GM21717 (cell line): ENCODE measurements around the gene EDC3.
A peak's percentile ranks its signal among the peaks of the same experiment; 100 is the strongest.
"Not testable (repeated sequence)": the region's sequence is repeated elsewhere in the genome, so short reads cannot be mapped to it uniquely, and the experiment has no call there.

Source experiments
- ATAC-seq: cut with Tn5 transposase; IDR thresholded peaks from one replicate; pipeline ENCODE4 v1.9.1; 2021; ENCODE audit warnings: mild to moderate bottlenecking, moderate library complexity; ENCODE audit not compliant: unreplicated experiment

The EDC3 gene

DNA sequence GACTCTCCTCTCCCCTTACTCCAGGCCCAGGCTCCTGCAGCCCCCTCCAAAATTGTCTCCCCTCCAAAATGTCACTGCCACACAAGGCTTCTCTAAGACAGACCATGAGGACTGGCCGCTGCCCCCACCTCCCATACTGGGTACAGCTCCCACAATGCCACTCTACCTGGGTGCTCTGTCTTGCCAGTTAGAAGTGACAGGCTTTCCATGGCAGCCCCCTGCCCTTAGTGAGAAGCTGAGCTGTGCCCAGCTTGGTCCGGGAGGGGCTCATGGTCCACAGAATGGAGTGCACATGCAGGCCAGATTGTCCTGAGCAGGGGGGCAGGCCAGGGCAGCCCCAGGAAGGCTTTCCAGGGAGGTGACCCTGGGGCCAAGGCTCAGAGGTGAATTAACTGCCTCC lies 83.1 kb downstream of the EDC3 start:
- ATAC-seq: no peak

DNA sequence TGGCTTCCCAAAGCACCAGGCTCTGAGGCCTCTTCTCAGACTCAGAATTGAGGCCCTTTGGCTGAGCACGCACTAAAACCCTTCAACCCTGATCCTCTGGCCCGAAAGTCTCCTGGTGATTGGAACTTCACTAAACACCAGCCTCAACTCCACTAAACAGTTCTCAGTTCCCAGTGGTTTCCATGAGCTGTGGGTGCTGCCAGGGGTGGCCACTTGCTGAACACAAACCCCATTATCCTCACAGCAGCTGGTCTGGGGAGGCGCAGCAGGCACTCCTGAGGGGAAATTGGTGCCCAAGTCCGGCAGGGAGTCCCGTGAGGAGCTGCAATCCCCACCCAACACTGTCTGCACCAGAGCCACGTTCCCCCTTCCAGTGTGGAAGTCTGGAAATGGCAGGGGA lies 84.0 kb downstream of the EDC3 start:
- ATAC-seq: no peak

DNA sequence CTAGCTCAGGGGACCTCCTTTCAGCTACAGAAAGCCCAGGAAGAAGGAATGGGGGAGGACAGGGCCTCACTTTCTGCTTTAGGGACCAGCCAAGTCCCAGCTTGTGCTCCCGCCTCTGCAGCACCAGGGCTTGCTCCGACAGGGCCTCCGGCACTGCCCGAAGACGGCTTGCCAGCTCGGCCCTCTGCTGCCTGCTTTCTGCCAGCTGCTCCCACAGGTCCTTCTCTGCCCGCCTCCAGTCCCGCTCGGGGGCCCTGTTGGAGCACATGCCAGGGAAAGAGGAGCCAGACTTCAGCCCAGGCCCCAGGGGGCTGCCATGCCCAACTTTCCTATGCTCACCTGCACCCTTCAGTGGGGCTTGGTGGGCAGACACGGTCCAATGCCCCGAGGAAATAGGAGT lies 84.5 kb downstream of the EDC3 start:
- no peak for ATAC-seq

DNA sequence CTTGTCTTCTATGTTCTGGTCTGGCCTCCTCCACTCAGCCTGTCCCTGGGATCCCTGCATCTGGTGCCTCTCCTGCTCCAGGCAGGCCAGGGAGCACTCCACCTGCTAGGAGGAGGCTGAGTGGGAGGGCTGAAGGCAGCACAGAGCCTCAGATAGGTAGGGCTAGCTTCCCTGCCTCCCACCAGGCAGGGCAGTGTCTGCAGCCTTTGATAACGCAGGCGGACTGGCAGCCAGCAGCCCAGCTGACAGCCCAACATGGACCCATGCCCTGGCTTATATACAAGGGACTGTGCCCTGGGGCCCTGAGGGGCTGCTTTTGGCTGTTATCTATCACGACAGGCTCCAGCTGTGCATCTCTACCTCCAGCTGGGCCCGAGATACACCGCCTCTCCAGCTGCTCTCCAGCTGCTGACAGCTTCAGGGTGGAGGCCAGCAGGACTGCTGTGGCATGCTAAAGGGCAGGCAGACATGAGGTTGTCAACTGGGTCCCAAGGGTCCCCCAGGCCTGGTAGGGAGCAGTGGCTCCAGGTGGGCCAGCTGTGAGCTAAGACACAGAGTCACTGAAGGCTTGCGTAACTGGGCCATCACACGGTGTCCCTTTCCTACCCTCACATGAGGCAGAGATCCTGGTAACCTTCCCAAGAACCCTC lies 85.4 kb downstream of the EDC3 start:
- no peak for ATAC-seq

DNA sequence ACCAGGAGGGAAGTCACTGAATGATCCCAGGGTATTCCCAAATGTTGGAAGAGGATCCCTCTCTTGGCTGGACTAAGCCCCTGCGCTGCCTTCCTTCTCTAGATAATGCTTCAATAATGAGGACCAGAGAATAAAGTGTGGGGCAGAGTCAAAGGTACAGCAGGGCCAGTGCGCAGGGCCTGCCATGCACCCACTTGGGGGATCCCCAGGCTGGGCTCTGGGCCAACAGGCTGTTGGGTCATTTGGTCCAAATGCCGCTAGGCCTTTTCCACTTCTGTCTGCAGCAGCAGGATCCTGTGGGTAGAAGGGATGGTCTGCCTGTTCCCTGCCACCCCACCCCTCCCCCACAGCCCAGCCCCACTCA lies 85.9 kb downstream of the EDC3 start:
- no peak for ATAC-seq

DNA sequence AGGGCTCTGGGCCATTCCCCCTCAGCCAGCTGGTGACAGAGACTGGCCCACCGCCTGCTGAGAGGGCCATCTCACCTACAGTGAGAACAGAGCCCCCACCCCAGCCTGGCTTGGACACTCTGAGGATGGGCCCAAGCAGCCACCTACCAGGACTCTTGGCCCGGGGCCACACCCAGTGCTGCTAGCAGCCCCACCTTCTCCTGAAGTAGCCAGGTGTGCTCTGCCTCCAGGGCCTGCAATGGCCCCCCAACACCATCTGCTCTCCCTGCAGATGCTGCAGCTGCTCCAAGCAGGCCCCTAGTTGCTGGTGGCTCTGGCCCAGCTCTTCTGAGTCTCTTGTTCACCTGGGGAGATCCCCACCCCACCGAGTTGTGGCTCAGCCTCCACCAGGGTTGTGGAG lies 87.0 kb downstream of the EDC3 start:
- no peak for ATAC-seq

DNA sequence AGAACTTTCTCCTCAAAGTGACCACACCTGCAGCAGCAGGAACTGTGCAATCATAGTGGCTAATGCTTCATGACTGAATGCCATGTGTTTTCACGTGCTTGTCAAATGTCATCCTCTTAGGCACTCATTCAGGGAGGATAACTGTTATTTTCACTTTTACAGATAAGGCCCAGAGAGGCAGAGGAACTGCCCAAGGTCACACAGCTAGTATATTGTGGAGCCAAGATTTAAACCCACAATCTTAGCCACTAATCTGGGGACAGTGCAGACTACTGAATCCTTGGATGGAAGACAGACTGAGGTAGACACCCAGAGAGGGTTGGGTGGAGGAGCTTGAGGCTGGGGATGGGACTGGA lies 90.1 kb downstream of the EDC3 start:
- no peak for ATAC-seq

DNA sequence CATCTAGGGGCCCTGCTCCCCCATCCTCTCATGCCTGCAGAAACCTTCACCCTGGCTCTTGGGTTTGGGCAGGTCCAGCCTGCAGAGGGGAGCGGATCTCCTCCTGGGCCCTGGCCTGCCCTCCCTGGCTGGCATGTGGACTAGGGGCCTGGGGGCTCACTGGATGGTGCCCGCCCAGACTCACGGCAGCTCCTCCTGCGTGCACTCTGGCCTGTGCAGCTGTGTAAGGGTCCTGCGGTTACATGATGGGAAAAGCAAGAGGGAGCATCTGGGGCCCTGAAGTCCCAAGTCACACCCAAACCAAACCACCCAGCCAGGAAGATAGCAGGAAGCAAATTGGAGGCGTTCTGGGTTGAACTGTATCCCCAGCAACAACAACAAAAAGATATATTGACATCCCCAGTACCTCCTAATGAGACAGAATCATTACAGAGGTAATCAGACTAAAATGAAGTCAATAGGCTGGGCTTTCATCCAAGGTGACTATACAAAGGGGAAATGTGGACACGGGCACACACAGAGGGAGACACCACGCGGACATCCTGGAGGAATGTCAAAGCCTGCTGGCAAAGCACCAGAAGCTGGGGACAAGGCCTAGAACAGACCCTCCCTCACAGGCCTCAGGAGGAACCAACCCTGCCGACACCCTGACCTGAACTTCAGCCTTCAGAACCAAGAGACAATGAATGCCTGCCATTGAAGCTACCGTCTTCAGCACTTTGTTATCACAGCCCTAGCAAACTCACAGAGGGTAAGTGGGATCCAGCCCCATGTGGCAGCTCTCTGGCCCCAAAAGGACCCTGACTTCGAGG lies 90.6 kb downstream of the EDC3 start:
- no peak for ATAC-seq

DNA sequence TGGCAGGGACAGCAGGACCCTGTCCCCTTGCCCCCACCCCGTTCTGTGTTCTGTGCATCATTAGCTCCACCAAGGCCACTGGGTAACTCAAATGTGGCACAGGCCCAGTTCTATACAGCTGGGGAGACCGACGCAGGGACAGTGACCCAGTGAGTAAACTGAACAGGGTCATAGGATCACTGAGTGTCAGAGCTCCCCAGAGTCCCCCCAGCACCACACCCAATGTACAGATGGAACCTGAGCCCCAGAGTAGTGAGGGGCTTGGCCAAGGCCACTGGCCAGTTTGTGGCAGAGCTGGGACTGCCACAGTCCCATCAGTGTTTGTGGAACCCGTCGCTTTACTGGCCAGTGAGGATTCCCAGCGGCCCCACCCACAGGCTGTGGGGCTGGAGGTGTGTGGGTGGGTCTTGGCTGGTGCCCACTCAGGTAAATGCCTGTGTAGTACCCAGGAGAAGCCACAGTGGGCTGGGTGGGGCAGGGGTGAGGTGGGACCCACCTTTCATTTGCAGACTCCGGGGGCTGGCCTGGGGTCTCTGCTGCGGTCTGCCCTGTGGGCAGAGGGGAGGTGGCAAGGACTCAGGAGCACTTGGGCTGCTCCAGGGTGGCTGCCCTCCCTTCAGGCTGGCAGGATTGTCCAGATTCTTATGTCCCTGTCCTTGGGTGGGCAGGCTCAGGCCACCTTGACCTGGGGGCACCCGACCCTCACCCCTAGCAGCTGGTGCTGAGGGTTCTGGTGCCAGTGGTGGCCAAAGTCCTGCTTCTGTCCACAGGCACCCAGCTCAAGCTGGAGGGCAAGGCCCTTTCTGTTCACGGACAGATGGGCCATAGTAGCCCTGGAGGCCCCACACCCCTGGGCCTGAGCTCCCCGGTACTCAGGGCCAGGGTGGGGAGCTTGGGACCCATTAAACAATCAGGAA lies 91.8 kb downstream of the EDC3 start:
- ATAC-seq: no peak

DNA sequence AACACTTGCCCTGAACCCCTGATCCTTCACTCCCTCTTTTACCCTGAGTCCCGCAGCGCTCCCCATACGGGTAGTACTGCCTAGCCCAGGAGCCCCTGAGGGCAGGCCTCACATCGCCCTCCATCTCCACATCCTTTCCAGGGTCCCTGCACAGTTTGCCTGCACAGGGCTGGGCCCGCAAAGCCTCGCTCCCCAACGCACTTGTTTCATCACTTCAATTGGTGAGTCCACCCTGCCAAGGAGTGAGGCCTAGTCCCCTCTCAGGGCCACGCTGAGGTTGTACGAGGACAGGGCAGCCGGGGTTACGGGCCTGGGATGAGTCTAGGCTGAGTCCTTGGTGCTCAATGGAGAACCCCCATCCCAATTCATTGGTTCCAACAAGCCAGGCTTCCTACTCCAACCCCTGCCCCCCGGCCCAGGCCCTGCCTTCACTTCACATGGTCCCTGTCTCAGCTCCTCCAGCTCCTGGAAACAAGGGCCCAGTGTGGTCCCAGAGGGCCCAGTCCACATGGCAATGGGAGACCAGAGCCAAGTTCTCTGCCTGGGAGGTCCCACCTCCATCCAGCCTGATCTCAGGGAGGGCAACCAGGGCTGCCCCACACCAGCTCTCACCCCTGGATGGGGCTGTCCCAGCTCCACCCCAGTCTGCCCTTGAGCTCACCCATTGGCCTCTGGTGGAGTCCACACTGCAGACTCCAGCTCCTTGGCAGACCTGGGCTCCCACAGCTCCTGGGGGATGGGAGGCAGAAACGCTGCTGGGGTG lies 92.6 kb downstream of the EDC3 start:
- ATAC-seq: no peak

DNA sequence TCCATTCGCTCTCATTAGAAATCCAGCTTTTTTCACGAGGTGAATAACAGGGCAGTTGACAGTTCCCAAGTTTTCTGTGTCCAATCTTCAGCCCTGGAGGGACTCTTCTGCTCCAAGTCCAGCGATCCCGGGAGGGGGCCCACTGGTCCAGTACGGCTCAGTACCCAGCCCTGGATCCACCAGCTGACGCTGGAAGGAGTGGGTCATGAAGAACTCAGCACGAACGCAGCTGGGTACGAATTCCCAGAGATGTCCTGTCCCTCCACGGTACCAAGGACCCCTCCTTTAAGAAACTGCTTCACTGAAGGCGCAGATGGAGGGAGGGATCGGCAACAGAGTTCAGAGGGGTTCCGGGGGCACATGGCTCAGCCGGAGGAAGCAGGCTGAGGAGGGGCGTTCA lies 96.7 kb downstream of the EDC3 start:
- no peak for ATAC-seq

DNA sequence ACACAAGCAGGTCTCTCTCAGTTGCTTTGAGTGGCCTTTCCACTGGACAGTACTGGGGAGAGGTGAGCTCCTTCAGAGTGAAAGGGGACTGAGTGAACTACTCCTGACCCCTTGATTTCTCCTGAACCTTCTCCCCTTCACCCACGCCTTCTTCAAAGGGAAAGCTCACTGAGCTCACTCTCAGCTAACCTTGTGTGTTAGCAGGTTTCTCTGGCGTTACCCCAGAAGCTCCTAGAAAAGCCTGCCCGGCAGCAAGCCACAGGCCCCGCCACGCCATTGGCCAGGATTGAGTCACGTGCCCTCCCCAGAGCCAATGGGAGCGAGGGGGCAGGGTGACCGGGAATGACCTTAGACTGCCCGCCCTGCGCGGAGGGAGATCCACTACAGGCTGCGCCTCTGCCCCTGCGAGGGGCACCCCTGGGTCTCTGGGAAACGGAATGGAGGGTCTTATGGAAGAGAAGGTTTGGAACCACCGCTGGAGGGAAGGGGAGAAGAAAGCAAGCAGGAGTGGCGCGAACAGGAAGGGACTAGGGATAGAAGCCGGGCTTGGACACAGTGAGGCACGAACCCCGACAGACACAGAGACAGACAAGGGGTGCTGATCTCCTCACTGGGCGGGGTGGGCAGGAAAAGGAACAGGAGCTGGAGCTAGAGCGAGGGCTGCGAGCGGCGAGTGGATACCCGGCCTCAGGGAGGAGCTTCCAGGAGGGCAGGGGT lies 97.5 kb downstream of the EDC3 start:
- ATAC-seq: peak; percentile 78

DNA sequence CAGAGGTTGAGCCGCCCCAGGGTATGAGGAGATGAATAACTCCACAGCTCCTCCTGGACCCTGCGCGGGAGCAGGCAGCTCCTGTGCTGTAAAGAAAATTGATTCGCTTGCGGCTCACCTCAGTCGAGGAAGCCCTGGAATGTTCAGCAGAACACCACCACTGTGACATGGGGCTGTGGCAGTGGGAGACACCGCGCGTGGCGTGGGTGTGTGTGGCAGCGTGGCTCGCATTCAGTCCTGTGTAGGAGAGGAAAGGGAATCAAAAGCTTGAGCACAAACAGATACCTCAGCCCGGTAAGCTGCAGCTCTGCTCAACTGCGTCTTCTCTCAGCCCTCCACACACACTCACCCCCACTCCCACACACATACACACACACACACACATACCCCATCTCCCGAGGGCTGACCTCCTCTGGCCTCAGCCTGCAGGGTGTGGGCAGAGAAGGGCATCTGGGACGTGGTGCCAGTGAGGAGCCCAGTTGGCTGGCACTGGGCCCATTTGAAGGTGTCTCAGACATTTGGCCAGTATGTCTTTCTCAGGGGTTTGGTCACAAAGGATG lies 98.6 kb downstream of the EDC3 start:
- not testable (repeated sequence) for ATAC-seq

DNA sequence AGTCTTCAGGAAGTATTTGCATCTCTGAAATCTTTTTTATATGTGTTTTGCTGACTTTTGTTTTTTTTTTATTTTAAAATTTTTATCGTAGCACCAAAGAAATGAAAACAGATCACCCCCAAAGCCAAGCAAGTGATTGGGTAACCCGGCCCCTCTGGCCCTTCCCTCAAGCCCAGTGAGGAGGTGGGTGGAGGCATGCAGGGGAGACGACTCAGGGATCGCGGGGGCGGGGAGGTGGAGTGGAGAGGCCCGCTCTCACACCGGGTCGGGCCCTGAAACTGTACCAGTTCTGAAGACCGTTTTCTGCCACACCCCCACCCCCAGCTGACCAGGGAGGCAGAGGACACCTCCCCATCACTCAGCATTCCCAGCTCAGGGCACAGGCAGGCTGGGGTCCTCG lies 99.1 kb downstream of the EDC3 start:
- ATAC-seq: not testable (repeated sequence)

DNA sequence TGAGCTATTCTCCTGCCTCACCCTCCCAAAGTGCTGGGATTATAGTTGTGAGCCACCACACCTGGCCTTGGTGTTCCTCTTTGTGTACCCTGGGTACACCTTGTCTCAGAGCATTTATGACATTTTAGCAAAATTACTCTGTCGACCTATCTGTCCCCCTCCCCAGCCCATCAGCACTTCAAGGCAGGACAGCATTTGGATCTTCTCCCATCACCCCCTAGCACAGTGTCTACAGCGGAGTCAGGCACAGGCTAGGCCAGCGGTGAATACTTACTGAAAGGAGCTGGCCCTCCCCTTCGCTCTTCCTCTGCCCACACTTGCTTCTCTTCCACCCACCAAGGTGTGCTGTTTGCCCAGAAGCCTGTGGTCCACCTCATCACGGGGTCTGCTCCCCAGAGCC lies 100.6 kb downstream of the EDC3 start:
- no peak for ATAC-seq

DNA sequence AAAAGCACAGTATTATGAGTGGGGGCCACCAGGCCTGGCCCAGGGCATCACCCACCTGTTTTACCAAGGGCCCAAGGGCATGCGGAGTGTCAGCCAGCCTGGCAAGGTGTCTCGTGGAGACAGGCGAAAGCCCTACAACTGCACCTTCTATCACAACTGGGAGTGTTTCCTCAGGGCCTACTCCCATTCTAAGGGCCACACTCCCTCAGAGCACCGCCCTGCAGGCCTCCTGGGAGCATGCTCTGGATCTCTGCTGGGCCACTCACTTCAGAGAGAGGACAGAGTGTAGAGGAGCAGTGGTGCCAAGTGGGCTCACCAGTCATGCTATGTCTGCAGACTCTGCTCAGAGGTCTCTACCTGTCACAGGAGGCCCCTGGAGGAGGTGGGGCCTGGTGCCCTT lies 101.4 kb downstream of the EDC3 start:
- no peak for ATAC-seq

DNA sequence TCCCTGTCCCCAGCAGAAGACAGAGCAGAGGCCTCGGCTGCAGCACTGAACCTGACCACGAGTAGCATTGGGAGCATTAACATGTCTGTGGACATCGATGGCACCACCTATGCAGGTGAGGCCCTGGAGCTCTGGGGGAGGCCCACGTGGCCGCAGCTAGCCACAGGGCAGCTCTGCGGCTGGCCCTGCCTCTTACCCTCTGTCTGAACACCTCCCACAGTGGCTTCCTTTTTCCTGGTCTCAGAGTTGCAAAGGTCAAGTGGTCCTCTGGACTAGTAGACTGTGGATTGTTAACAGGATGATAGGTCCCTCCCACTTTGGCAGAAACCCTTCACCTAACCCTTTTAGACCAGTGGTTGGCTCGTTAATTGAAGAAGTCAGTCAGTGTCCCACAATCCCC lies 102.7 kb downstream of the EDC3 start:
- no peak for ATAC-seq

DNA sequence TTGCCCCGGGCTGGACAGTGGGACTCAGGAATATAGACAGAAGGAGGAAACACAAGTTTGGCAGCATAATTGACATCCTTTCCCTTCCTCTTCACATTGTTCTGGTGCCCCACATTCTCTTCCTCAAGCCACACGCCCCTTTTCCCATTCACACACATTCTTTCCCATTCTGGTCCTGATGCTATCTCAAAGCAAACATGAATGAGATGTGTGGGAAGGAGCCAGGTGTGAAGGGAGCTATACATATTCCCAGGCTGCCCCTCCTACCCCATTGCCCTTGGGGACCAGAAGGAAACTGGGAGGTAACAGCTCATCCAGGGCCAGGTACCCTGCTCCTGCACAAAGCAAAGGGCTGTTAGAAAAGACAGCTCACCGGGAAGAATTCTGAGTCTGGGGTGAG lies 103.6 kb downstream of the EDC3 start:
- ATAC-seq: no peak

DNA sequence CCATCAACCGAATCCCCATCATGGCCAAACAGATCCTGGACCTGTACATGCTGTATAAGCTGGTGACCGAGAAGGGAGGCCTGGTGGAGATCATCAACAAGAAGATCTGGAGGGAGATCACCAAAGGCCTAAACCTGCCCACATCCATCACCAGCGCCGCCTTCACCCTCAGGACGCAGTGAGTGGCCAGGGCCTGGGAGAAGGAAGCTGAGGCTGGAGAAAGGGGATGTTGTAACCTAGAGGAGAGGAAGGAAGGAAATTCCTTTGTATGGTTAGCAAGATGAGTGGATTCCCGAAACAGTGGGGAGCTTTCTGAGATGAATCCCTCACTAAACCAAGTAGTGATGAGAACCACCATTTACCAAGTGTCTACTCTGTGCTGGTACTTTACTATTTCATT lies 106.0 kb downstream of the EDC3 start:
- no peak for ATAC-seq

DNA sequence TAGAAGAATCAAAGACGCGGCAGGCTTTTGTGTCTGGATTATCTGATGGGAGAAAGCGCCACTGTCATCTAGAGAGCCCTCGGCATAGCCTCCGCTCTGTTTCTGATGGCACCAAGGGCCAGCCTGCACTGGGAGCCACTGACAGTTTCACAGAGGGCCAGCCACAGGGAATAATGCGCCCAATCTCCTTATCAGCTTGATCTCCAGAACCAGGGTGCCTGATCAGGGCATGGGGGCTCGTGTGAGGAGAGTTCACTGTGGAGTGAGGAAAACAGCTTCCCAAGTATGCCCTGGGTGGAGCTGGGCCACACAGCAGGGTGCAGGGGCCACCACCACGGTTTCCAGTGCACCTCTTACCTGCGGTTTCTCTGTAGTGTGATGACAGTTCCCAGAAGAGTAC lies 110.0 kb downstream of the EDC3 start:
- ATAC-seq: no peak
